ENCODE data around the gene DIO2.

- TF ChIP-seq, protein P1, sequence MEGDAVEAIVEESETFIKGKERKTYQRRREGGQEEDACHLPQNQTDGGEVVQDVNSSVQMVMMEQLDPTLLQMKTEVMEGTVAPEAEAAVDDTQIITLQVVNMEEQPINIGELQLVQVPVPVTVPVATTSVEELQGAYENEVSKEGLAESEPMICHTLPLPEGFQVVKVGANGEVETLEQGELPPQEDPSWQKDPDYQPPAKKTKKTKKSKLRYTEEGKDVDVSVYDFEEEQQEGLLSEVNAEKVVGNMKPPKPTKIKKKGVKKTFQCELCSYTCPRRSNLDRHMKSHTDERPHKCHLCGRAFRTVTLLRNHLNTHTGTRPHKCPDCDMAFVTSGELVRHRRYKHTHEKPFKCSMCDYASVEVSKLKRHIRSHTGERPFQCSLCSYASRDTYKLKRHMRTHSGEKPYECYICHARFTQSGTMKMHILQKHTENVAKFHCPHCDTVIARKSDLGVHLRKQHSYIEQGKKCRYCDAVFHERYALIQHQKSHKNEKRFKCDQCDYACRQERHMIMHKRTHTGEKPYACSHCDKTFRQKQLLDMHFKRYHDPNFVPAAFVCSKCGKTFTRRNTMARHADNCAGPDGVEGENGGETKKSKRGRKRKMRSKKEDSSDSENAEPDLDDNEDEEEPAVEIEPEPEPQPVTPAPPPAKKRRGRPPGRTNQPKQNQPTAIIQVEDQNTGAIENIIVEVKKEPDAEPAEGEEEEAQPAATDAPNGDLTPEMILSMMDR (IDR thresholded peaks at IDR 0.05), result no peak
- no peak for TF ChIP-seq POLR2A (IDR thresholded peaks at IDR 0.05)
These were observed 46.1 kb downstream of the DIO2 start for GRCh38 chr14:80164991-80165721.

Data from prostate gland (tissue), 2 donors.